HUES6 (cell line): ENCODE data around the gene OR1I1.

ENCODE experiments used
- H3K27ac ChIP-seq: 2 replicates; pipeline ENCODE4 v1.7.0; 2013; ENCODE audit warnings: low read depth, mild to moderate bottlenecking, low read length, inconsistent platforms
- H3K27me3 ChIP-seq: 2 replicates; pipeline ENCODE4 v1.6.1; 2013; ENCODE audit warnings: low read length; ENCODE audit not compliant: control insufficient read depth, insufficient read depth
- H3K36me3 ChIP-seq: 2 replicates; pipeline ENCODE4 v1.6.1; 2013; ENCODE audit warnings: low read length; ENCODE audit not compliant: control insufficient read depth, insufficient read depth
- H3K4me1 ChIP-seq: 2 replicates; pipeline ENCODE4 v1.6.1; 2013; ENCODE audit warnings: low read length; ENCODE audit not compliant: control insufficient read depth, insufficient read depth
- H3K4me3 ChIP-seq: 2 replicates; pipeline ENCODE4 v1.5.1; 2013; ENCODE audit warnings: low read depth, low read length
- H3K9ac ChIP-seq: one replicate; pipeline ENCODE4 v1.6.1; 2013; ENCODE audit warnings: mild to moderate bottlenecking, low read length
- H3K9me3 ChIP-seq: 2 replicates; pipeline ENCODE4 v1.6.1; 2013; ENCODE audit warnings: low read depth, low read length; ENCODE audit not compliant: control insufficient read depth, insufficient read depth

Gene OR1I1

GRCh38 chr19:15109768-15110417 is 27.9 kb downstream of the OR1I1 start:
- no peaks in the 10 kb centered on the region for H3K27me3 ChIP-seq
- H3K4me1 ChIP-seq = peaks cover 8% of the 10 kb centered on the region
- H3K9me3 ChIP-seq = peaks cover under 1% of the 10 kb centered on the region; the same call in 1 of the 2 replicates
- H3K4me3 ChIP-seq = no peak overlapping the region
- H3K9ac ChIP-seq = no peak overlapping the region
- peaks cover 49% of the 10 kb centered on the region for H3K36me3 ChIP-seq
- no peak overlapping the region for H3K27ac ChIP-seq

- no peak overlapping the region for H3K9ac ChIP-seq
- H3K4me1 ChIP-seq = peaks cover 8% of the 10 kb centered on the region
- no peaks in the 10 kb centered on the region for H3K9me3 ChIP-seq
- no peak overlapping the region for H3K4me3 ChIP-seq
- no peak overlapping the region for H3K27ac ChIP-seq
- H3K36me3 ChIP-seq = peaks cover 54% of the 10 kb centered on the region
- no peaks in the 10 kb centered on the region for H3K27me3 ChIP-seq
These were observed 28.4 kb downstream of the OR1I1 start for GRCh38 chr19:15110418-15110815.

DNA sequence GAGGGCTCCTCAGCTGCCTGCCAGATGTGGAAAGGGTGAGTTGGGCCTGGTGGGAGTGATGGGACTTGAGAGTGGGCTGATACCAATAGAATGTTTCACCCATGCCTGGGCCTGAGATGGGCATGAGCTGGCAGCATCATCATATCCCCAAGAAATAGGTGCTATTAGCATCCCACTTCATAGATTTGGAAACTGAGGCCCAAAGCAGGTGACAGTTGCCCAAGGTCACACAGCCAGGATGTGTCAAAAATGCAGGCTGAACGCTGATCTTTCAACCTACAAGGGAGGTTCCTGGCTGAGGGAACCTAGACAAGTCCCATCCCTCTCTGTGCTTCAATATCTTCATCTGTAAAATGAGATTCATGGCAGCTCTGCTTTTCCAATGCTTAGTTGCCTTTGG is 29.7 kb downstream of the OR1I1 start:
- Histone ChIP-seq H3K27ac (no peak overlapping the region), H3K27me3 (no peaks in the 10 kb centered on the region), H3K36me3 (peaks cover 67% of the 10 kb centered on the region), H3K4me1 (peaks cover 8% of the 10 kb centered on the region), H3K9me3 (no peaks in the 10 kb centered on the region), H3K9ac (no peak overlapping the region), H3K4me3 (no peak overlapping the region)

GRCh38 chr19:15112385-15112784 is 30.4 kb downstream of the OR1I1 start:
- H3K36me3 ChIP-seq = peaks cover 73% of the 10 kb centered on the region
- H3K27me3 ChIP-seq = no peaks in the 10 kb centered on the region
- no peak overlapping the region for H3K27ac ChIP-seq
- peaks cover 8% of the 10 kb centered on the region for H3K4me1 ChIP-seq
- H3K9ac ChIP-seq = no peak overlapping the region
- no peaks in the 10 kb centered on the region for H3K9me3 ChIP-seq
- H3K4me3 ChIP-seq = no peak overlapping the region

- Histone ChIP-seq H3K9ac (no peak overlapping the region), H3K9me3 (no peaks in the 10 kb centered on the region), H3K27ac (0 out of 2 replicates have a peak overlapping the region, but pooled peaks have one; percentile 29), H3K4me1 (peaks cover 1% of the 10 kb centered on the region; the same call in 1 of the 2 replicates), H3K36me3 (peaks cover 85% of the 10 kb centered on the region), H3K4me3 (no peak overlapping the region), H3K27me3 (no peaks in the 10 kb centered on the region)
These were observed 31.5 kb downstream of the OR1I1 start for GRCh38 chr19:15113245-15114152.

- Histone ChIP-seq H3K27ac (no peak overlapping the region), H3K36me3 (peaks cover 91% of the 10 kb centered on the region), H3K9ac (no peak overlapping the region), H3K4me3 (no peak overlapping the region), H3K27me3 (no peaks in the 10 kb centered on the region), H3K9me3 (no peaks in the 10 kb centered on the region), H3K4me1 (no peaks in the 10 kb centered on the region)
These were observed 32.1 kb downstream of the OR1I1 start for GRCh38 chr19:15114153-15114540.

GRCh38 chr19:15115080-15115479 is 33.1 kb downstream of the OR1I1 start:
- Histone ChIP-seq H3K27ac (no peak overlapping the region), H3K4me1 (no peaks in the 10 kb centered on the region), H3K27me3 (no peaks in the 10 kb centered on the region), H3K4me3 (no peak overlapping the region), H3K9ac (no peak overlapping the region), H3K9me3 (no peaks in the 10 kb centered on the region), H3K36me3 (peaks cover 98% of the 10 kb centered on the region)

DNA sequence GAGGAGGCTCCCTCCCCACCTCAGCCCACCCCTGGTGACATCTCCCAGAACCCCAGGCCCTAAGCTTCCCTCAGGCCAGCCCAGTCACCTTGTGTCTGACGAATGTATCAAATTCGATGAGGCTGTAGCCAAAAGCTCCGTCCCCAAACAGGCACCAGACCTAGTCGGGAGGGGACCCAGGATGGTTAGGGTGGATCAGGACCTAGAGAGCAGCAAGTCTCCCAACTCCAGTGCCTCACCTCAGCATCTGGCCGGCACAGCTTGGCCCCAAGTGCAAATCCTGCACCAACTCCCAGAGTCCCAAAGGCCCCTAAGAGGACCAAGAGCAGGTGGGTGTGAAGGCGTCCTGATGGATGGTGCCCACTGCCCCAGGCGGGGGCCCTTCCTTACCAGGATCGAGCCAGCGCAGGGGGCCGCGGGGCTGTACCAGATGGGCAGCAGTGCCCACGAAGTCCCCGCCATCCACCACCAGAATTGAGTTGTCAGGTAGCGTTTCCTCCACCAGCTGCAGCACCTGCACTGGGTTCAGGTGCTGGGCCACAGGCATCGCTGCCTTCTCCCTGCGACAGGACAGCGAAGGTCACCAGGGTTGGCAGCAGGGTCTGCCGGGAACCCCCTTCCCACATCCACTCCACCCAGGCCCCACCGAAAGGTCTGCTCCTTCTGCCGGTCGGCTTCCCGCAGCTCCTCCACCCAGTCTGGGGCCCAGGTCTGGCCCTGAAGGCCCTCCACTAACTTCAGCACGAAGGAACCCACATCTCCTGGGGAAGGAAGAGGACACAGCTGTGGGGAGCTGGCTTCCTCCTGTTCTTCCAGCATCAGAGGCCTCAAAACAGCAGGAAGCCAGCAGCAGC is 34.0 kb downstream of the OR1I1 start:
- H3K9me3 ChIP-seq = no peaks in the 10 kb centered on the region
- peaks cover 98% of the 10 kb centered on the region for H3K36me3 ChIP-seq
- H3K4me1 ChIP-seq = no peaks in the 10 kb centered on the region
- no peak overlapping the region for H3K4me3 ChIP-seq
- H3K27me3 ChIP-seq = no peaks in the 10 kb centered on the region
- no peak overlapping the region for H3K9ac ChIP-seq
- no peak overlapping the region for H3K27ac ChIP-seq

DNA sequence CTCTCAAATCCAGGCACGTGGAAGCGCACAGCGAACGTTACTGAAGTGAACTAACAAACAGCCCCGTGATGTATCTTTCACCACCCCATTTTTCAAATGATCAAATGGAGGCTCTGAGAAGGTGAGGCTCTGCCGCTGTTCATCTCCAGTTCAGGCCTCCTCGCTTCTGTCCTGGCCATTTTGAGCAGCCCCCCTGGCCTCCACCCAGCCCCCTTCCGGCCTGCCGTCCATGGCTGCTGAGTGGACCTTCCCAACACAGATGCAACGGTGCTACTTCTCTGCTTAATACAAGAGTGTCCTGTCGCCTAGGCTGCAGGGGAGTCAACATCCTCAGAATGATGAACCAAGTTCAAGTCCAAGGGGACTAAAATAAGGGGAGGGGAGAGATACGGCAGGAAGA is 34.8 kb downstream of the OR1I1 start:
- H3K4me3 ChIP-seq = no peak overlapping the region
- H3K36me3 ChIP-seq = peaks cover 94% of the 10 kb centered on the region
- no peaks in the 10 kb centered on the region for H3K4me1 ChIP-seq
- no peak overlapping the region for H3K27ac ChIP-seq
- H3K27me3 ChIP-seq = no peaks in the 10 kb centered on the region
- no peaks in the 10 kb centered on the region for H3K9me3 ChIP-seq
- H3K9ac ChIP-seq = no peak overlapping the region

GRCh38 chr19:15118248-15118647 is 36.2 kb downstream of the OR1I1 start:
- Histone ChIP-seq H3K4me3 (no peak overlapping the region), H3K36me3 (peaks cover 93% of the 10 kb centered on the region), H3K27ac (no peak overlapping the region), H3K27me3 (no peaks in the 10 kb centered on the region), H3K4me1 (no peaks in the 10 kb centered on the region), H3K9me3 (no peaks in the 10 kb centered on the region), H3K9ac (no peak overlapping the region)
